Spleen (tissue), 11 donors: Measurements from ENCODE around the gene PTRHD1. TPM values are rescaled to one million over a fixed set of nuclear protein-coding genes. Genes with fewer than 3 reads are reported as not detected.

ENCODE experiments used
- DNase-seq: peaks from one replicate; pipeline ENCODE4 v3.0.0-alpha.2; 2020
- H3K27ac ChIP-seq, 8 donors: fragments of 200-600 bp; sonication (generic) in 7 of 8; 1 replicate in 4 of 8; 2 replicates in 4 of 8; pipeline versions ENCODE4 v1.5.0 to v1.8.0; 2016 to 2021; ENCODE audit warnings: inconsistent platforms in 4 of 8, mild to moderate bottlenecking in 4 of 8, moderate library complexity in 1 of 8
- H3K27me3 ChIP-seq, 7 donors: fragments of 200-600 bp; sonication (generic) in 6 of 7; replicated peaks in 1 of 7; 1 replicate in 4 of 7; 2 replicates in 3 of 7; pipeline versions ENCODE4 v1.5.0 to v1.8.0; 2016 to 2021; ENCODE audit warnings: inconsistent platforms in 3 of 7, mild to moderate bottlenecking in 1 of 7
- H3K36me3 ChIP-seq, 6 donors: fragments of 200-600 bp; sonication (generic) in 5 of 6; 1 replicate in 4 of 6; 2 replicates in 2 of 6; pipeline versions ENCODE4 v1.5.0 to v1.8.0; 2016 to 2021; ENCODE audit warnings: inconsistent platforms in 2 of 6
- H3K4me1 ChIP-seq, 6 donors: fragments of 200-600 bp; sonication (generic) in 5 of 6; 1 replicate in 3 of 6; 2 replicates in 3 of 6; pipeline versions ENCODE4 v1.5.0 to v1.8.0; 2016 to 2021; ENCODE audit warnings: inconsistent platforms in 3 of 6
- H3K4me3 ChIP-seq, 8 donors: fragments of 200-600 bp; sonication (generic) in 7 of 8; 1 replicate in 4 of 8; 2 replicates in 4 of 8; pipeline versions ENCODE4 v1.5.0 to v1.8.0; 2016 to 2021; ENCODE audit warnings: inconsistent platforms in 4 of 8, mild to moderate bottlenecking in 4 of 8, moderate library complexity in 2 of 8
- H3K9me3 ChIP-seq, 8 donors: fragments of 200-600 bp; sonication (generic) in 7 of 8; 1 replicate in 4 of 8; 2 replicates in 4 of 8; pipeline versions ENCODE4 v1.5.0 to v1.8.0; 2016 to 2021; ENCODE audit warnings: inconsistent platforms in 4 of 8
- CTCF ChIP-seq, 11 experiments: fragments of 200-600 bp in 7 of 11; fragments of 450-650 bp in 4 of 11; sonication (generic) in 4 of 11; IDR thresholded peaks in 8 of 11; conservative IDR thresholded peaks in 3 of 11; 1 replicate in 7 of 11; 2 replicates in 4 of 11; pipeline versions ENCODE4 v1.4.0 to v1.8.0; 2016 to 2021; ENCODE audit warnings: antibody characterized with exemption in 11 of 11, inconsistent platforms in 4 of 11, mild to moderate bottlenecking in 1 of 11
- POLR2A ChIP-seq, 3 donors: fragments of 450-650 bp; IDR thresholded peaks; one replicate each; pipeline ENCODE4 v1.5.1; 2017; ENCODE audit warnings: antibody characterized with exemption in 3 of 3, mild to moderate bottlenecking in 1 of 3
- POLR2AphosphoS5 ChIP-seq, 3 donors: sonication (generic); formaldehyde crosslinking; IDR thresholded peaks; one replicate each; pipeline ENCODE4 v1.5.1; 2017; ENCODE audit warnings: antibody characterized with exemption in 3 of 3
- WGBS, 5 donors: extraction: QIAGEN DNeasy Blood & Tissue Kit in 3 of 5; methylation state at CpG; one replicate each; pipeline versions ENCODE4 v1.1.5 to v1.1.7; 2013 to 2018; 5-methylcytosine and 5-hydroxymethylcytosine counted together
- intact Hi-C: fragments of 100-400 bp; cut with DNase I; formaldehyde crosslinking; loops from one replicate; pipeline ENCODE4 v1.15.0; 2023; ENCODE audit warnings: low total_unique reads
- polyA plus RNA-seq, 3 donors: library from polyadenylated mRNA; stranded (reverse); fragments of 200-250 nt; gene quantifications; one replicate each; pipeline ENCODE4 v1.2.1, GENCODE V29; 2013
- total RNA-seq, 7 donors: library from RNA; depleted of rRNA in 3 of 7; stranded (reverse); fragments of >200 nt in 3 of 7; fragmentation: NEBNext Ultra II Directional in 4 of 7; extraction: Animal tissue kit (Norgen Biotek cat#: 25700) in 4 of 7; gene quantifications; one replicate each; pipeline versions ENCODE4 v1.1.0 to v1.2.1, GENCODE V29; 2016 to 2021
- donor health status: healthy with polysubstance abuse.
- donor health status: DM: no; HTN: no; CAD: no; lungs with moderate emphysema.
- donor health status: DM: no; HTN: no; CAD: no.
- donor health status: Bipolar disorder and iron deficiency.
- donor health status: healthy.
- donor health status: DM: no; HTN: no; CAD: no.
- donor health status: DM: yes; HTN: yes; CAD: no.

Gene PTRHD1
- total and polyA plus RNA-seq, 10 donors = 11.0 to 42.0 (median 23.9) TPM

GRCh38 chr2:24824966-24825882 is 32.0 kb upstream of the PTRHD1 start:
- H3K4me1 ChIP-seq = peaks cover 0 to 19% (median 5%) of the 10 kb centered on the region in 6 donors
- intact Hi-C loops = no loop called here
- peaks cover 0 to 70% (median 21%) of the 10 kb centered on the region in 6 donors for H3K36me3 ChIP-seq
- H3K9me3 ChIP-seq = no peaks in the 10 kb centered on the region
- TF ChIP-seq POLR2A (IDR thresholded peaks at IDR 0.05) (no peak), POLR2AphosphoS5 (IDR thresholded peaks at IDR 0.05) (no peak), CTCF (IDR thresholded peaks at IDR 0.05 in 8 of 11, conservative IDR thresholded peaks at IDR 0.05 in 3 of 11) (peak in 9 of 11 experiments; percentile 16 to 66 (median 50))
- no peaks in the 10 kb centered on the region for H3K27me3 ChIP-seq
- 79 to 86% (median 84%) methylated on average over 14 to 16 of the region's 16 CpGs for WGBS, 5 donors
- no peak overlapping the region for H3K27ac ChIP-seq
- H3K4me3 ChIP-seq = no peak overlapping the region
- peak; percentile 41 for DNase-seq

- Histone ChIP-seq H3K27me3 (no peaks in the 10 kb centered on the region), H3K4me3 (no peak overlapping the region), H3K36me3 (peaks cover 0 to 78% (median 31%) of the 10 kb centered on the region in 6 donors), H3K4me1 (peaks cover 0 to 20% (median 5%) of the 10 kb centered on the region in 6 donors), H3K9me3 (no peaks in the 10 kb centered on the region), H3K27ac (no peak overlapping the region)
- intact Hi-C loops = no loop called here
- peak; percentile 41 for DNase-seq
- 94 to 97% (median 95%) methylated on average over 14 of the region's 14 CpGs for WGBS, 5 donors
- no peak for TF ChIP-seq CTCF (IDR thresholded peaks at IDR 0.05 in 8 of 11, conservative IDR thresholded peaks at IDR 0.05 in 3 of 11)
- TF ChIP-seq POLR2A (IDR thresholded peaks at IDR 0.05) = no peak
- no peak for TF ChIP-seq POLR2AphosphoS5 (IDR thresholded peaks at IDR 0.05)
Observed at GRCh38 chr2:24824071-24824588, 30.9 kb upstream of the PTRHD1 start.

GRCh38 chr2:24822049-24822706 is 29.0 kb upstream of the PTRHD1 start:
- no peak overlapping the region for H3K27ac ChIP-seq
- DNase-seq = no peak
- no peaks in the 10 kb centered on the region for H3K27me3 ChIP-seq
- H3K9me3 ChIP-seq = no peaks in the 10 kb centered on the region
- TF ChIP-seq POLR2A (IDR thresholded peaks at IDR 0.05) (no peak), POLR2AphosphoS5 (IDR thresholded peaks at IDR 0.05) (no peak), CTCF (IDR thresholded peaks at IDR 0.05 in 8 of 11, conservative IDR thresholded peaks at IDR 0.05 in 3 of 11) (no peak)
- peaks cover 0 to 18% (median 3%) of the 10 kb centered on the region in 6 donors for H3K4me1 ChIP-seq
- intact Hi-C loops = no loop called here
- no peak overlapping the region for H3K4me3 ChIP-seq
- peaks cover 0 to 94% (median 33%) of the 10 kb centered on the region in 6 donors for H3K36me3 ChIP-seq
- 90 to 93% (median 91%) methylated on average over 7 of the region's 7 CpGs for WGBS, 5 donors
